ENCODE measurements around the gene UGT1A9. TPM values are rescaled to one million over a fixed set of nuclear protein-coding genes. Genes with fewer than 3 reads are reported as not detected.
"Not testable (repeated sequence)": the region's sequence is repeated elsewhere in the genome, so short reads cannot be mapped to it uniquely, and the experiment has no call there.

Gene UGT1A9
- polyA plus RNA-seq, 1 of the 3 experiments (the other 2 are of a cell fraction): not detected

DNA sequence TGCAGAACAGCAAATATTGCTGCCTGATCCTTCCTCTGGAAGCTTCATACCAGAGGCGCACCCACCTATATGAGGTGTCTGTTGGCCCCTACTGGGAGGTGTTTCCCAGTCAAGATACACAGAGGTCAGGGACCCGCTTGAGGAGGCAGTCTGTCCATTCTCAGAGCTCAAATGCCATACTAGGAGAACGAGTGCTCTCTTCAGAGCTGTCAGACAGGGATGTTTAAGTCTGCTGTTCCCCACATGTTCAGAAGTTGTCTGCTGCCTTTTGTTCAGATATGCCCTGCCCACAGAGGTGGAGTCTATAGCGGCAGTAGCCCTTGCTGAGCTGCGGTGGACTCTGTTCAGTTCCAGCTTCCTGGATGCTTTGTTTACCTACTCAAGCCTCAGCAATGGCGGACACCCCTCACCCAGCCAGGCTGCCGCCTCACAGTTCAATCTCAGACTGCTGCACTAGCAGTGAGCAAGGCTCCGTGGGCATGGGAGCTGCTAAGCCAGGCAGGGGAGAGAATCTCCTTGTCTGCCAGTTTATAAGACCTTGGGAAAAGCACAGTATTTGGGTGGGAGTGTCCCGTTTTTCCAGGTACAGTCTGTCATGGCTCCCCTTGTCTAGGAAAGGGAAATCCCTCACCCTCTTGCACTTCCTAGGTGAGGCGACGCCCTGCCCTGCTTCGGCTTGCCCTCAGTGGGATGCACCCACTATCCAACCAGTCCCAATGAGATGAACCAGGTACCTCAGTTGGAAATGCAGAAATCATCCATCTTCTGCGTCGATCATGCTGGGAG lies 65.4 kb downstream of the UGT1A9 start:
- H3K9me3 ChIP-seq; CTCF ChIA-PET; H3K79me2 ChIP-seq (ENCODE audit: insufficient read depth); H3K9me2 ChIP-seq; H3K4me3 ChIP-seq (ENCODE audit: low read depth in 2 of 2, low read length in 1 of 2); H3K4me2 ChIP-seq; H4K20me1 ChIP-seq (ENCODE audit: insufficient read depth); H2AFZ ChIP-seq (ENCODE audit: low read depth); H3K27ac ChIP-seq (ENCODE audit: low read depth in 2 of 2, low read length in 1 of 2); H3K4me1 ChIP-seq (ENCODE audit: control insufficient read depth in 1 of 2, insufficient read depth in 2 of 2, low read depth in 1 of 2, low read length in 1 of 2); H3K27me3 ChIP-seq (ENCODE audit: insufficient read depth); H3F3A ChIP-seq (replicated peaks; ENCODE audit: insufficient read depth); H3K36me3 ChIP-seq (replicated peaks in 1 of 2; ENCODE audit: control insufficient read depth in 1 of 2, insufficient read depth in 2 of 2, low read length in 1 of 2); H3K9ac ChIP-seq; POLR2A ChIA-PET; DNase-seq: not testable (repeated sequence)
- 55% methylated on average over 14 of the region's 14 CpGs for WGBS (ENCODE audit: low lambda C conversion rate)

DNA sequence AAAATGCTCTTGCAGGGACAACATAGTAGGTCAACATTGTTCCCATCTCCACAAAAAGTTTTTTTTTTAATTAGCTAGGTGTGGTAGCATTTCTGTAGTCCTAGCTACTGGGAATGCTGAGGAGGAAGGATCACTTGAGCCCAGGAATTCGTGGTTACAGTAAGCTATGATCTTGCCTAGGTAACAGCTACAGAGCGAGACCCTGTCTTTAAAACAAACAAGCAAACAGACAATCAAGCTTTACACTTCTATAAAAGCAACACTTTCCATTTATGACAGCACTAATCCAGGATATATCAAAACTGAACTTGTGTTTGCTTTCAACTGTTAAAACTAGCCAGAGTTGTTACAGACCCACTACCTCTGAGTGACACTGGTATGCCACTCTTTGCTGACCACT lies 69.2 kb downstream of the UGT1A9 start:
- Histone ChIP-seq H4K20me1 (ENCODE audit: insufficient read depth) (no peaks in the 10 kb centered on the region), H3K9me3 (no peaks in the 10 kb centered on the region), H3F3A (replicated peaks; ENCODE audit: insufficient read depth) (no peaks in the 10 kb centered on the region), H3K27ac (ENCODE audit: low read depth in 2 of 2, low read length in 1 of 2) (no peak overlapping the region), H3K4me2 (no peak overlapping the region), H3K79me2 (ENCODE audit: insufficient read depth) (no peaks in the 10 kb centered on the region), H3K4me3 (ENCODE audit: low read depth in 2 of 2, low read length in 1 of 2) (no peak overlapping the region), H2AFZ (ENCODE audit: low read depth) (no peak overlapping the region), H3K9me2 (no peaks in the 10 kb centered on the region), H3K27me3 (ENCODE audit: insufficient read depth) (no peaks in the 10 kb centered on the region), H3K36me3 (replicated peaks in 1 of 2; ENCODE audit: control insufficient read depth in 1 of 2, insufficient read depth in 2 of 2, low read length in 1 of 2) (no peaks in the 10 kb centered on the region), H3K9ac (no peak overlapping the region), H3K4me1 (ENCODE audit: control insufficient read depth in 1 of 2, insufficient read depth in 2 of 2, low read depth in 1 of 2, low read length in 1 of 2) (no peaks in the 10 kb centered on the region)
- 36% methylated on average over 2 of the region's 2 CpGs for WGBS (ENCODE audit: low lambda C conversion rate)
- CTCF ChIA-PET: no interaction called here
- TF ChIP-seq FOXM1 (IDR thresholded peaks at IDR 0.05; ENCODE audit: low read depth) (no peak), SIN3A (IDR thresholded peaks at IDR 0.05; ENCODE audit: borderline replicate concordance, low read depth, low read length) (no peak), FOXJ3 (CRISPR knock-in tag; IDR thresholded peaks at IDR 0.05) (no peak), GABPA (IDR thresholded peaks at IDR 0.05; ENCODE audit: low read depth) (no peak), TCF12 (IDR thresholded peaks at IDR 0.05) (no peak), EP300 (IDR thresholded peaks at IDR 0.05; ENCODE audit: borderline replicate concordance in 1 of 2, low read depth in 1 of 2, low read length in 1 of 2) (no peak), FOSL2 (IDR thresholded peaks at IDR 0.05; ENCODE audit: borderline replicate concordance, low read depth) (no peak), ELF1 (IDR thresholded peaks at IDR 0.05) (no peak), TAF1 (IDR thresholded peaks at IDR 0.05; ENCODE audit: borderline replicate concordance, low read depth, low read length) (no peak)
- TF ChIP-seq, protein P1, sequence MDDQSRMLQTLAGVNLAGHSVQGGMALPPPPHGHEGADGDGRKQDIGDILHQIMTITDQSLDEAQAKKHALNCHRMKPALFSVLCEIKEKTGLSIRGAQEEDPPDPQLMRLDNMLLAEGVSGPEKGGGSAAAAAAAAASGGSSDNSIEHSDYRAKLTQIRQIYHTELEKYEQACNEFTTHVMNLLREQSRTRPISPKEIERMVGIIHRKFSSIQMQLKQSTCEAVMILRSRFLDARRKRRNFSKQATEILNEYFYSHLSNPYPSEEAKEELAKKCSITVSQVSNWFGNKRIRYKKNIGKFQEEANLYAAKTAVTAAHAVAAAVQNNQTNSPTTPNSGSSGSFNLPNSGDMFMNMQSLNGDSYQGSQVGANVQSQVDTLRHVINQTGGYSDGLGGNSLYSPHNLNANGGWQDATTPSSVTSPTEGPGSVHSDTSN (IDR thresholded peaks at IDR 0.05): no peak
- TF ChIP-seq, protein P2, sequence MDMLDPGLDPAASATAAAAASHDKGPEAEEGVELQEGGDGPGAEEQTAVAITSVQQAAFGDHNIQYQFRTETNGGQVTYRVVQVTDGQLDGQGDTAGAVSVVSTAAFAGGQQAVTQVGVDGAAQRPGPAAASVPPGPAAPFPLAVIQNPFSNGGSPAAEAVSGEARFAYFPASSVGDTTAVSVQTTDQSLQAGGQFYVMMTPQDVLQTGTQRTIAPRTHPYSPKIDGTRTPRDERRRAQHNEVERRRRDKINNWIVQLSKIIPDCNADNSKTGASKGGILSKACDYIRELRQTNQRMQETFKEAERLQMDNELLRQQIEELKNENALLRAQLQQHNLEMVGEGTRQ (IDR thresholded peaks at IDR 0.05; ENCODE audit: borderline replicate concordance, low read depth, low read length): no peak
- TF ChIP-seq, protein P3, sequence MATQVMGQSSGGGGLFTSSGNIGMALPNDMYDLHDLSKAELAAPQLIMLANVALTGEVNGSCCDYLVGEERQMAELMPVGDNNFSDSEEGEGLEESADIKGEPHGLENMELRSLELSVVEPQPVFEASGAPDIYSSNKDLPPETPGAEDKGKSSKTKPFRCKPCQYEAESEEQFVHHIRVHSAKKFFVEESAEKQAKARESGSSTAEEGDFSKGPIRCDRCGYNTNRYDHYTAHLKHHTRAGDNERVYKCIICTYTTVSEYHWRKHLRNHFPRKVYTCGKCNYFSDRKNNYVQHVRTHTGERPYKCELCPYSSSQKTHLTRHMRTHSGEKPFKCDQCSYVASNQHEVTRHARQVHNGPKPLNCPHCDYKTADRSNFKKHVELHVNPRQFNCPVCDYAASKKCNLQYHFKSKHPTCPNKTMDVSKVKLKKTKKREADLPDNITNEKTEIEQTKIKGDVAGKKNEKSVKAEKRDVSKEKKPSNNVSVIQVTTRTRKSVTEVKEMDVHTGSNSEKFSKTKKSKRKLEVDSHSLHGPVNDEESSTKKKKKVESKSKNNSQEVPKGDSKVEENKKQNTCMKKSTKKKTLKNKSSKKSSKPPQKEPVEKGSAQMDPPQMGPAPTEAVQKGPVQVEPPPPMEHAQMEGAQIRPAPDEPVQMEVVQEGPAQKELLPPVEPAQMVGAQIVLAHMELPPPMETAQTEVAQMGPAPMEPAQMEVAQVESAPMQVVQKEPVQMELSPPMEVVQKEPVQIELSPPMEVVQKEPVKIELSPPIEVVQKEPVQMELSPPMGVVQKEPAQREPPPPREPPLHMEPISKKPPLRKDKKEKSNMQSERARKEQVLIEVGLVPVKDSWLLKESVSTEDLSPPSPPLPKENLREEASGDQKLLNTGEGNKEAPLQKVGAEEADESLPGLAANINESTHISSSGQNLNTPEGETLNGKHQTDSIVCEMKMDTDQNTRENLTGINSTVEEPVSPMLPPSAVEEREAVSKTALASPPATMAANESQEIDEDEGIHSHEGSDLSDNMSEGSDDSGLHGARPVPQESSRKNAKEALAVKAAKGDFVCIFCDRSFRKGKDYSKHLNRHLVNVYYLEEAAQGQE (IDR thresholded peaks at IDR 0.05; ENCODE audit: low read depth, low read length): no peak
- TF ChIP-seq, protein P4, sequence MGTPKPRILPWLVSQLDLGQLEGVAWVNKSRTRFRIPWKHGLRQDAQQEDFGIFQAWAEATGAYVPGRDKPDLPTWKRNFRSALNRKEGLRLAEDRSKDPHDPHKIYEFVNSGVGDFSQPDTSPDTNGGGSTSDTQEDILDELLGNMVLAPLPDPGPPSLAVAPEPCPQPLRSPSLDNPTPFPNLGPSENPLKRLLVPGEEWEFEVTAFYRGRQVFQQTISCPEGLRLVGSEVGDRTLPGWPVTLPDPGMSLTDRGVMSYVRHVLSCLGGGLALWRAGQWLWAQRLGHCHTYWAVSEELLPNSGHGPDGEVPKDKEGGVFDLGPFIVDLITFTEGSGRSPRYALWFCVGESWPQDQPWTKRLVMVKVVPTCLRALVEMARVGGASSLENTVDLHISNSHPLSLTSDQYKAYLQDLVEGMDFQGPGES (IDR thresholded peaks at IDR 0.05; ENCODE audit: low read depth, low read length): no peak
- POLR2A ChIA-PET: no interaction called here
- no peak for DNase-seq
